Transverse colon (tissue), 4 donors: ENCODE measurements around the gene MED12L.

Experiments
- EP300 ChIP-seq: sonication (generic); formaldehyde crosslinking; IDR thresholded peaks from one replicate; pipeline ENCODE4 v1.6.1; 2017; ENCODE audit warnings: antibody characterized with exemption, low read depth
- POLR2A ChIP-seq: fragments of 450-650 bp; IDR thresholded peaks from one replicate; pipeline ENCODE4 v1.6.1; 2016; ENCODE audit warnings: antibody characterized with exemption, mild to moderate bottlenecking, moderate library complexity
- POLR2AphosphoS5 ChIP-seq, 3 donors: sonication (generic); formaldehyde crosslinking; IDR thresholded peaks; one replicate each; pipeline ENCODE4 v1.6.1; 2016; ENCODE audit warnings: antibody characterized with exemption in 3 of 3
- TF ChIP-seq, protein P1 (sequence below), 5 experiments: fragments of 200-600 bp in 3 of 5; fragments of 450-650 bp in 2 of 5; sonication (generic) in 3 of 5; IDR thresholded peaks; 1 replicate in 2 of 5; 2 replicates in 3 of 5; pipeline ENCODE4 v1.5.1; 2016 to 2017; ENCODE audit warnings: antibody characterized with exemption in 5 of 5, inconsistent platforms in 3 of 5, mild to moderate bottlenecking in 2 of 5, moderate library complexity in 1 of 5

DNA sequence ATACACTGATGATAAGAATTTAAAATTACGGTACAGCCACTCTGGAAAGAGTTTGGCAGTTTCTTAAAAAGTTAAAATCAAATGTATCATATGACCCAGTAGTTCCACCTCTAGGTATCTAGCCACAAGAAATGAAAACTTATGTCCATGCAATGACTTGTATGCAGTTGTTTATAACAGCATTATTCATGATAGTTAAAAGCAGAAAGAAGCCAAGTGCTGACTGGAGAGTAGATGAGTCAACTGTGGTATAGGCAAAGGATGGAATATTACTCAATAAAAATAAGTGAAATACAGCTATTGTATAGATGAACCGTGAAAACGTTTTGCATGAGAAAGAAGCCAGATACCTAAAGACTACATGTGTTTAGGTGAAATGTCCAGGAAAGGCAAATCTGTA lies 216.3 kb downstream of the MED12L start:
- TF ChIP-seq, protein P1, sequence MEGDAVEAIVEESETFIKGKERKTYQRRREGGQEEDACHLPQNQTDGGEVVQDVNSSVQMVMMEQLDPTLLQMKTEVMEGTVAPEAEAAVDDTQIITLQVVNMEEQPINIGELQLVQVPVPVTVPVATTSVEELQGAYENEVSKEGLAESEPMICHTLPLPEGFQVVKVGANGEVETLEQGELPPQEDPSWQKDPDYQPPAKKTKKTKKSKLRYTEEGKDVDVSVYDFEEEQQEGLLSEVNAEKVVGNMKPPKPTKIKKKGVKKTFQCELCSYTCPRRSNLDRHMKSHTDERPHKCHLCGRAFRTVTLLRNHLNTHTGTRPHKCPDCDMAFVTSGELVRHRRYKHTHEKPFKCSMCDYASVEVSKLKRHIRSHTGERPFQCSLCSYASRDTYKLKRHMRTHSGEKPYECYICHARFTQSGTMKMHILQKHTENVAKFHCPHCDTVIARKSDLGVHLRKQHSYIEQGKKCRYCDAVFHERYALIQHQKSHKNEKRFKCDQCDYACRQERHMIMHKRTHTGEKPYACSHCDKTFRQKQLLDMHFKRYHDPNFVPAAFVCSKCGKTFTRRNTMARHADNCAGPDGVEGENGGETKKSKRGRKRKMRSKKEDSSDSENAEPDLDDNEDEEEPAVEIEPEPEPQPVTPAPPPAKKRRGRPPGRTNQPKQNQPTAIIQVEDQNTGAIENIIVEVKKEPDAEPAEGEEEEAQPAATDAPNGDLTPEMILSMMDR (IDR thresholded peaks at IDR 0.05) = no peak
- TF ChIP-seq POLR2A (no peak), EP300 (no peak), POLR2AphosphoS5 (IDR thresholded peaks at IDR 0.05) (no peak)
